HG02973 (cell line): ENCODE results near the gene REV3L.
"Not testable (repeated sequence)": the region's sequence is repeated elsewhere in the genome, so short reads cannot be mapped to it uniquely, and the experiment has no call there.

Experiments used
- ATAC-seq: cut with Tn5 transposase; IDR thresholded peaks from one replicate; pipeline ENCODE4 v1.9.1; 2021; ENCODE audit warnings: moderate library complexity; ENCODE audit not compliant: unreplicated experiment

Gene REV3L

DNA sequence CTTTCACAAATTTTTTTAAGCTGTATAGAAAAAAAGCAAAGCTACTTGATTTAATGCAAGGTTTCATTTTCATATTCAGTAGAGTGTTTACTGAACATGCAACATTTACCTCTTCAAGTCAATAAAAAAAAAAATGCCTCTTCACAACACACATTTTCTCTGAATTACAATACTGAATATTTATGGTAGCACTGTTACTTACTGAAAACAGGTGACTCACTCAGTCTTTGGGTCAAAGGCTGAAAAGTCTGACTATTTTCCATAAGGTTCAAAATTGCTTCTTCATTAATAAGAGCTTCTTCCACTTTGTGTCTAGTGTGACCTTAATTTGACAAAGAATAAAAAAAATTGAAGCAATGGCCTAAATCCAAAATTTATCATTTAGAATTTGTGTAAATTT is 101.9 kb downstream of the REV3L start:
- no peak for ATAC-seq

DNA sequence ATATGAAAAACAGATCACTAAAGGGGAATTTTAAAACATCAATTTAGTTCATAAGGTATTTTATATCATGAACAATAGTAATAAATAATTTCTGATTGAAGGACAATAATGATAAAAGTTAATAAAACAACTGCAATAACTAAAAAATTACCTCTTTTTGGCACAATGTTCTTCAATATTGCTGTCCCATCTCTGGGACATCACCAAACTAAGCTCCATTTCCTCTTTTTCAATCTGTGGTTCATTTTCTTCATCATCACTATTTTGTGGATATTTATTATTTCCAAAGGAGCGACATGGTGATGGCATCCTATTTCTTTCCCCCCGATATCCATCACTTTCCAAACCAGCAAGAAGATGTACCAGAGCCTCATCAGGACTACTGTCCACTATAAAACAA is 103.2 kb downstream of the REV3L start:
- no peak for ATAC-seq

DNA sequence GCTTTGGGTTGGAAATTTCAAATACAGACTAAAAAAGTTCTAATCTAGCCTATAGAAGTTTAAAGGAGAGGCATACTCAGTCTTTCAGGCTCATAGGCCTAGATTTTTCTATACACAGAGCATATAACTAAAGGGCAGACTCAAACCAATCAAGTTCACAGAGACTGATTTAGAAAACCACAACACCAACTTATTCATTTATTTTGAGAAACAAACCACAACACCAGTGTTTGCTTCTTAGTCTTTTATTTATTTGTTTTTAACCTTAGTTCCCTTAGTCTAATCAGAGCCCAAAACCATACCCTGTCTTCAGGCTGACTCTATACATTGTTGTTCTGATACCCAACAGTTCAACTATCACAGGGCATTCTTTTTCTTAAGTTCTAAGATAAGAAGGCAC is 103.7 kb downstream of the REV3L start:
- no peak for ATAC-seq

DNA sequence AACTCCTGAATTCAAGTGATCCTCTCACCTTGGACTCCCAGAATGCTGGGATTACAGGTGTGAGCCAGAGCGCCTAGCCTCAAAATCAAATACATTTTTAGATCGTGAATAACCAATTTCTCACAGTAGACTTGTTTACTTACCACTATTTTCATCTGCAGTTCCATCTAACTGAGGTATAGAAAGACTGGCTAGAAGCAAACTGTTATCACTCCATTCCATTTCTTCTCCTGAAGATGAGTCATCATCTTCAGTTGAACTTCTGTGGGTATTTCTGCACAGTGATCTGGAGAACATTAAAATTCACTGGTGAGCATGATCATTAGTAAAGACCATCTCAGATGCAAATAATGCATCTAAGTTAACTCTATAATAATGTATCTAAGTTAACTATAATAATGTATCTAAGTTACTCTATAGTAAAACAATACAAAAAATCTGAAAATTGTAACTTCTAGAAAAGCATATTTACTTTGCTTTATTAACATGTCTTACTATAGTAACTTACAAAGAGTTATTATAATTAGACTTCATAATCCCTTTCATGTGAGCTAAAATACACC is 105.4 kb downstream of the REV3L start:
- no peak for ATAC-seq

DNA sequence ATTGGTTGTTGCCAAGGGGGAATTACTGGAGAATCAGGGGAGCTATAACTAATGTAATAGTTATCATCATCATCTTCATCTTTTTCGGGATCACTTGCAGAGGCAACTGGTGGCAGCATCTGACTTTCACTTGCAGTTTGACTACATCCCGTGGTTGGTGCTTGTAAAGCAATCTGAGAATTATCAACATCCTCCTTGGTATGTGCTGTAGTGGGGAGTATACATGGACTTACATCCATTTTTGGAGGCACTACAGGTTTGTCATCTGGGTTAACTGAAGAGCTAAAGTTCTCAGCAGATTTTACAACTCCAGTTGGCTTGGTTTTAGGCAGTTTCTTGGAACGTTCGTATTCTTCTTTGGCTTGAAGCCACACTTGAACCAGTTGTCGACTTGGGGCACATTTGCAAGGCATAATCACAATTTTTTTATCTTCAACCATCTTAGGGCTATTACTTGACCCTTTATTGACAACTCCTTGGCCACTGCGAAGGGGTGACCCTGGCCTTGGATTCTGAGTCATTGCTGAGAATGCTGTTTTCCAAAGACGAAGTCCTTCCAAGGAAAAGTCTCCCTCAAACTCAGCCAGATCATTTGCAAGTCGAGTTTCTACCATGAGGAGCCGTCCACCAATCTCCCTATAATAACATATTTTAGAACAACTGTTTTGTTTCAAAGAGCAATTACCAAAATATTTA is 115.5 kb downstream of the REV3L start:
- peak; percentile 60 for ATAC-seq

DNA sequence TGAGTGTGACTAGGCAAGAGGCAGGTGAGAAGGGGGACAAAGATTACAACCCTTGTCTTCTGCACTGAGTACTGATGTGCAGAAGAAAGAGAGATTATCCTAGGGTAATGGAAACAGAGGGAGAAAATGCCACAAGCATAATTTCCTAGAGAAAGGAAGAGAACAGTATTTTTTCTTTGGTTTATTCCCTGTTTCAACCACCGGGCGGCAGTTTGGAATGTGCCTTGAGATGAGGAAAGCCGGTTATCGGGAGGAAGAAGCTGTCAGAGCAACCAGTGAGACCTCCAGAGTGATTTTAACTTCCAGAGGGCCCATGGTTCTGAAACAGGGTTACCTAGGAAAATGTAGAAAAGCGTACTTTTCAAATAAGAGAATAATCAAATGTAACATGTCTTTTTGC is 121.4 kb downstream of the REV3L start:
- no peak for ATAC-seq

DNA sequence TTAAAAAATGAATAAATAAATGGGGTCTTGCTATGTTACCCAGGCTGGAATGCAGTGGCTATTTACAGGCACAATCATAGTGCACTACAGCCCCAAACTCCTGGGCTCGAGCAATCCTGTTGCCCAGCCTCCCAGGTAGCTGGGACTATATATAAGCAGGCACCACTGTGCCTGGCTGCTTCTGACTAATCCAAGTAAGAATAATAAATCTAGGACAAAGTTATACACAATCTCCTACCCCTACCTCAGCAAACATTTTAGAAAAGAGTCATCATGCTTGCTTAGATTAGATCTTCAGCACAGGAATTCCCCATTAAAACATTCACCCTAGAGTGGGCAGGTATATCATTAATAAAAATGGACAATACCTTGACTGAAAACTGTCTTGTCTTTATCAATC is 124.6 kb downstream of the REV3L start:
- ATAC-seq: no peak

DNA sequence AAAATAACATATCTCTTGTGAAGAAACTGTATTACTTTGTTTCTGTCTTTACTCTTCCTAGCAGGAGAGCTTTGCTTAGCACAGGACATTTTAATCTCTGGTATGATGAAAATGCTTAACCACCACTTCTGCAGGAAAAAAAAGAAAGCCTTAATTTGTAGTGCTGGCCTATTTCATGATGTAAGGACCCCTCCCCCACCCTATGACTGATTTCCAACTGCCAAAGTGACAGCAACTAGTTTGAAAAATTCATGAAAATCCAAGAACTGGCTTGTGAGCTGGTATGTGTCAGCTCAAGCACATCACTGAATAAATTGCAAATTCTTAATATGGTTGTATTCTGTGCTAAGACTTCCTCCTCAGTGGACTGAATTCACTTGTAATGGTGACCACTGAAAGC is 125.3 kb downstream of the REV3L start:
- ATAC-seq: no peak

DNA sequence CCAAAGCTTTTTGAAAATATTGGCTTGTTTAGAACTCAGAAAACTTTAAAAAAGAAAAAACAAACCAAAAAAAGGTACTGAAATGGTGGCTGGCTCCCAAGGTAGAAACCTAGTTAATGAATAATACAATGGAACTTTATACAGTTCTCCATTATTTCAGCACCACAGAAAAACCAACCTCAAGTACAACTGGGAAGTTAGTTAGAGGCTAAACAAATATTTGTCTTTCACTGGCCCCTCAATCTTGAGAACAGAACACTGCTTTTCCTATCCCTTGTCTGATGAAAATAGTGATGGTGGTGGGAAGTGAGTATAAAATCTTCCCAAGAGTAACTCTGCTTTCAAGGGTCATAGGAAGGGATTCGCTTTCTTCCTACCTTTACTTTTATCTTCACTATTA is 126.5 kb downstream of the REV3L start:
- ATAC-seq: no peak

DNA sequence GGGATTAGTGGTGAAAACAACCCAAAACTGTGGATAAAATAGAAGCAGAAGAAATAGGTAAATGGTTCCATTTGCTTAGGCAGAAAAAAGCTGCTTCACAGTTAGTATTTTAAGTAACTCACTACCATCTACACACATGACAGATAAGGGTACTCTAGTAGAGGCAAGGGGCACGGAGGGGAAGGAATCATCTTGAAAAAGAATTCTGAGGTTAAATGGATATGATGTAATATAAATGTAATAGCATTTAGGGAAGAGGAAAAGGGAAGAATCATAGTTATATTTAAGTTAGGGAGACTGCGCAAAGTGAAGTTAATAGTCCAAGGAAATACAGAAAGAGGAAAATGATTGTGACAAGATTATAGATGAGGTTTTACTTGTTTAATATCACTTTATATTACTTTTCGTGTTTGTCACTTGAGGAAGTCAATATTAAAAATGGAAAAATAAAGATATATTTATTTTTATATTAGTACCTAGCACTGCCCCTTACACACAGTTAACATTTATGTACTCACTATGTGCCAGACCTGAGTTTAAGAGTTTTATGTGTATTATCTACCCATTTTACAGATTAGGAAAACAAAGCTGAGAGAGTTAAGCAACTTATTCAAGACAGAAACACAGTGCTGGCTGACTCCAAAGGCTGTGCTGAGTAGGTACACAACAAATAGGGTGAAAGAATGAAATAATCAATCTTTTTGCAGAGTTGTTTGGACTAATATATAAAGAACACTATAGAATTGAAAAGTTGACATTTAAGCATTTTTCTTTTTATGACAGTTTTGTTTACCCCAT is 128.1 kb downstream of the REV3L start:
- ATAC-seq: no peak

DNA sequence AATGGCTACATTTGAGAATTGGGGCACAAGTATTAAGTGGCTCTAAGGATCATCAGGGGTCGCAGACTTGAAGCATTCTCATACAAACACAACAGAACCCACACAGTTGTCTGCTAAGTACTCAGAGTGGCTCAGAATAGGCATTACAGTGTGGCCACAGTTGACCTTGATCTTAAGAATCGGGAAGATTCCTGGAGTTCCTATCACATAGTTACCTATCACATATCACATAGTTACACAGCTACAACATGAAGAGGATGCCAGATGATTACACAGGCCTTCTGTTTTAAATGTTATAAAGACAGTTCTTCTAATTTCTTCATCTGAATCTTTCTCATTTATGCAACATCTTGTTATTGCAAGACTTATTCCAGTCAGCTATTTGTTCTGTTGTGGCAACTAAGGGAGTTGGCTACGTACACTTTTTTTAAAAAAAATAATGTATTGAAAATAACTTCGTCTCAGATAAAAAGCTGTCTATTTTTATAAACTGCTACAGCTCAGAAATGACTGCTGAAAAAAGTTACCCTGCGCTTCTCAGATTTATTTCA is 129.0 kb downstream of the REV3L start:
- ATAC-seq: no peak

DNA sequence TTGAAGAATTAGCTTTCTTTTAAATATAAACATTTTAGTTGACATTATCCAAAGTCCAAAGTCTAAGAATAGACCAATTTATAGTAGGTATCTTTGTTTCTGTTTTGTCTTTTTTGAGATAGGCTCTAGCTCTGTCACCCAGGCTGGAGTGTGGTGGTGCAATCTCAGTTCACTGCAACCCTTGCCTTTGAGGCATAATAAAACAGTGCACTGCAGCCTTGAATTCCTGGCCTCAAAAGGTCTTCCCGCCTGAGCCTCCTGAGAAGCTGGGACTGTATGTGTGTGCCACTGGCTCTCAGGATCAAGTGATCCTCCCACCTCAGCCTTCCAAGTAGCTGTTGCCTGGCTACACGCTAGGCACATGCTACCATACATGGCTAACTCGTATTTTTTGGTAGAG is 135.4 kb downstream of the REV3L start:
- ATAC-seq: no peak

DNA sequence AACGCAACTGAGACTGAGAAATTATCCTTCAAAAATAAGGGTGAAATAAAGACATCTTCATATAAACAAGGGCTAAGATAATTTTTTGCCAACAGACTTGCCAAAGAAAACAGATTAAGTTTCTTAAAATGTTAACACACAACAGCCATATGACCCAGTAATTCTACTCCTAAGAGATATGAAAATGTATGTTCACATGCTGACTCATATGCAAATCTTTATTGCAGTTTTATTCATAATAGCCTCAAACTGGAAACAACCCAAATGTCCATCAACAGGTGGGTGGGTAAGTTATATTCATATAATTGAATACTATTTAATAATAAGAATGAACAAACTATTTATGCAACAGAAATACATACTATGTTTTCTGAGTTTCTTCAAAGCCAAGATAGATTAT is 140.1 kb downstream of the REV3L start:
- ATAC-seq: no peak

DNA sequence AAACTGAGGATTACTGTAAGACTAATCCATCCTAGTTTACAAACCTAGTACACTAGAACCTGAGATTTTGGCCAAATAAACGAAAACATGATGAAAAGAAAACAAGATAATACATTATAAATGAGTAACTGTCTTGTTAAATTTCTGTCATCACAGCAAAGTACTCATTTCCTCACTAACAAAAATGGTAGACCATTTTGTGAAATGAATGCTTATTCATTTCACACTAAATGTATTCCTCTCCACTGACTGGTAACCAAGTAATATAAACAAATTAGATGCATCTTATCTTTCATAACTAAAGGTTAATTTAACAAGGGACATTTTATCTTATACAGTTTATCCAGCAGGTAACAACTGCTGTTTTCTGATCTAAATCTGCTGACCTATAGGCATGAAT is 143.7 kb downstream of the REV3L start:
- ATAC-seq: peak; percentile 45

DNA sequence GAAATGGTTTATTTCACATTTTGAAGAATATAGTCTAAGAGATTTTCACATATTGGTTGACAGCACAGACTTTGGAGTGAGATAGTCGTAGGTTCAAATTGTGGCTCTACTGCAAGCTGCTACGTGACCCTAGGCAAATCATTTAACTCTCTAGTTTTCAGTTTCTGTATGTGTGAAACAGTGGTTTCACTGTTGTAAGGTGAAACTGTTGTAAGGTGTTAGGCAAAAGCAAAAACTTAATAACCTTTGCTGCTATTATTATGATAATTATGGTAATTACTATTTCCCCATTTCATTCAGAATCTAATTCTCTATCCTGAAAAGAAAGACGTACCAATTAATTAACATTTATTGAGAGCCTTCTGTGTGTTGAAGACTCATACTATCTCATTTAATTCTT is 144.2 kb downstream of the REV3L start:
- ATAC-seq: peak; percentile 98

DNA sequence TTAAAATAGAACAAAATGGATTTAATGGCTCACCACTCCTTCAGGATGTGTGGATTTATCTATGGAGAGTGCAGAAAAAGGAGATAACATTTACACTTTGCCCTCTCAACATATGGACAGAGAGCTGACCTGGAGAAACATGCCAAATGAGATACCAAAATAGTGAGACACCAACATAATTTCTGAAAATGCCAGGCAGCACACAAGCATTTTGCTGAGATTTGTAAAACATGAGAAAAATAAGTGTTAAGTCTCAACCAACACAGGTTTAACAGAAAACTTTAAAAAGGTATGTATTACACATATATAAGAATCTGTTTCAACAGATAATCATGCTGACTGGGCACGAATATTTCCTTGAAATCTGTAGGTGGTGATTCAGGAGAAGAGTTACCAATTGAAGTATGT is 145.2 kb downstream of the REV3L start:
- no peak for ATAC-seq

DNA sequence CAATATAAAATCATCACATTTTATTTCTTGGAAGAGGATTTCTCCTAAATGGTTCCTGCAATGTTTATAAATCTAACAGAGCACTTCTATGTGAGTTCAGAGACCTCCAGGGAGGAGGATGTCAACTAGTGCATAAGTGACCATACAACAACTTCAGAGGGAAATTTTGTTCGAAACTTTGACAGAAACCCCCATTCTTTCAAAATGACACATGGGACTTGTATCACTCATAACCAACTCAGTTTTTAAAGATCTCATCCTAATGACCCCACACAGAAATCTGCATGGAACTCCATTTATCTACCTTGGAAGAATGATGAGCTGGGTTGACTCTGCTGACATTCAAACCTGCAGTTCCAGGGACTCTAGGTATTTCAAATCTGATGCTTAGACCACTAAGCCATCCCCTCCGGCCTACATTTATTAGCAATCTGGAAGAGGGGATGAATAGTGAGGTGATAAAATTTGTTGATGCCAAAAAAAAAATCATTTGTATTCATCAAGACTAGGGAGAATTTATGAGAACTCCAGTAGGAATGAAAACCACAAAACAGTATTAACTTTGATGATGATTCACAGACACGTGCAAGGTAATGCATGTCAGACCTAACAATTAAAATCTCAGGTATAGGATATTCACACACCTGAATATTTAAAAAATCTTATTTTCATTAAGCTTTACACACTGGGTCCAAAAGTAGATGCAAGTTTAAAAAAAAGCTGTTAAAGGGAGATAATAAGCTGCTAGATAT is 153.0 kb downstream of the REV3L start:
- peak; percentile 68 for ATAC-seq

DNA sequence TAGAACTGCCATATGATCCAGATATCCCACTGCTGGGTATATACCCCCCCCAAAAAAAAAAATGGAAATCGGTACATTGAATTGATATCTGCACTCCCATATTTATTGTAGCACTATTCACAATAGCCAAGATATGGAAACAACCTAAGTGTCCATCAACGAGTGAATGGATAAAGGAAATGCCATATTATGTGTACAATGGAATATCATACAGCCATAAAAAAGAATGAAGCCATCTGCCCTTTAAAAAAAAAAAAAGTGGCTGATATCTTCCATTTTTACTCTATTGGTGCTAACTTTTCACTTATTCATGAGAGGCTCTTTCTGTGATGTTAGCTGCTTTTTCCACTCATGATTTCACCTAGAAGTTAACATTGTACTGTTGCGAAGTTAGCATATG is 156.5 kb downstream of the REV3L start:
- ATAC-seq: no peak

DNA sequence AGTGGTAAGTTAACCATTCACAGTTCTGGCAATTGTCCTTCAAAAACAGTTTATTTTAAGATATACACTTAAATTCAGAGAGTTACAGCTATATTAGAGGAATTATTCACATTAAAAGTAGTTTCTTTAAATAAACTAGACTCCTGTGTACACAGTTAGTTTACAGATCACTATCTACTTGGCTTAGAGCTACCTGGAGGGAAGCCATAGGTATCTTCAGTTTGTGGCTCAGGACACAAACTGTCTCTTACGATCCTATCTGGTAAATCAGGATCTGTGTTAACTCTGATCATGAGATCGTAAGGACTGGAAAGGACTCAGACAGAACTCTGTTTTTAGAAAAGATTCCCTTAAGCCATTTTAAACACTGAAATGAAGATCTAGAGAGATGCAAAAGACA is 160.9 kb downstream of the REV3L start:
- no peak for ATAC-seq

DNA sequence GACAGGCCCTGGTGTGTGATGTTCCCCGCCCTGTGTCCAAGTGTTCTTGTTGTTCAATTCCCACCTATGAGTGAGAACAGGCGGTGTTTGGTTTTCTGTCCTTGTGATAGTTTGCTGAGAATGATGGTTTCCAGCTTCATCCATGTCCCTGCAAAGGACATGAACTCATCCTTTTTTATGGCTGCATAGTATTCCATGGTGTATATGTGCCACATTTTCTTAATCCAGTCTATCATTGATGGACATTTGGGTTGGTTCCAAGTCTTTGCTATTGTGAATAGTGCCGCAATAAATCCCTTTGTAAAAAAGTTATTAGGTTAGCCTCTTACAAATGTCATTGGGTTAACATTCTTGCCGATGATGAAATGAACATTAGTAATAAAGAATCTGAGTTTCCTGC is 175.1 kb downstream of the REV3L start:
- ATAC-seq: not testable (repeated sequence)

DNA sequence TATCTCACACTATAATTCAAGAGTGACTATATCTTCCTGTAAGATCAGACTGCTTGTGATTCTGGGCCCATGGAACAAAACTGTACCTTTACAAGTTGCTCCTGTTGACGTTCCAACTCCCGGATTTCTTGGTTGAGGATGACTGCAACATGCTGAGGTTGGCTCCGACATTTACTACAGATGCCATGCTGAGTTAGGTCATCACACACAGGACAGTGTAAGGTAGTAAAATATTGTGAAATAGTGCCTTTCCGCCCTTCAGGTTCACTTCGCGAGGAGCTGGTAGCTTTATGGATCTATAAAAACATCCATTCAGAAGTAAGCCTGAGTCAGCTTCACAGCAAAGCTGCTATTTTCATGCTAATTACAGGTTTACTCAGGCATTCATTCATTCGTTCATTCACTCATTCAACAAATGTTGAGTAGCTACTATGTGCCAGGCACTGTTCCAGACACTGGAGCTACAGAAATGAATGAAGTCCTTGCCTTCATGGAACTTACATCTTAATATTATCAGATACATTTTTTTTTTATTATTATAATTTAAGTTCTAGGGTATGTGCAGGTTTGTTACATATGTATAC is 175.7 kb downstream of the REV3L start:
- no peak for ATAC-seq
